ENCODE results near the gene SLC16A8. TPM values are rescaled to one million over a fixed set of nuclear protein-coding genes. Genes with fewer than 3 reads are reported as not detected.

Gene SLC16A8
- total RNA-seq, 2 experiments from 2014 or later, result 0.17 TPM; not detected in 1

DNA sequence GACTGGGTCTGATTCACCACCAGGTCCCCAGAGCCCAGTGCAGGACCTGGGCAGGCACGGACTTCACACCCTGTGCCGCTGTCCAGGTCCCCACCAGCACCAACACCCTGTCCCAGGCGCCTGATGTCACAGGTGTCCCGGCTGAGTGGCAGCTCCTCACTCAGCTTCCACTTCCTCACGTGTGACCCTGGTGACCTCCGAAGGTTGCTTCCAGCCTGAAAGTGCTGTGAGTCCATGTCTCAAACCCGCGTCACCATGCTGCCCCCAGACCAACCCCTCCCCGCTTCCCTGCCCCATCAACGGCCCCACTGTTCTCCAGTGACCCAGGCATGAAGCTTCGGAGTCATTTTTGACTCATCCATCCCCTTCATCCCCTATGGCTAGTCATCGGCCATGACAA is 52.5 kb downstream of the SLC16A8 start:
- ChIA-PET CTCF (interaction anchor here (0.8 kb wide), 1 partner anchor 21 kb away, joined by 4 read pairs; no protein-coding TSS in a partner anchor), POLR2A (no interaction called here)
- no peak for DNase-seq
- Mint-ChIP-seq H3K9me3 (no peaks in the 10 kb centered on the region), H3K4me3 (no peak overlapping the region), H3K27ac (no peak overlapping the region), H3K27me3 (no peaks in the 10 kb centered on the region), H3K36me3 (no peaks in the 10 kb centered on the region), H3K4me1 (ENCODE audit: low read depth) (no peaks in the 10 kb centered on the region)
- intact Hi-C loops (cut with micrococcal nuclease), result no loop called here

DNA sequence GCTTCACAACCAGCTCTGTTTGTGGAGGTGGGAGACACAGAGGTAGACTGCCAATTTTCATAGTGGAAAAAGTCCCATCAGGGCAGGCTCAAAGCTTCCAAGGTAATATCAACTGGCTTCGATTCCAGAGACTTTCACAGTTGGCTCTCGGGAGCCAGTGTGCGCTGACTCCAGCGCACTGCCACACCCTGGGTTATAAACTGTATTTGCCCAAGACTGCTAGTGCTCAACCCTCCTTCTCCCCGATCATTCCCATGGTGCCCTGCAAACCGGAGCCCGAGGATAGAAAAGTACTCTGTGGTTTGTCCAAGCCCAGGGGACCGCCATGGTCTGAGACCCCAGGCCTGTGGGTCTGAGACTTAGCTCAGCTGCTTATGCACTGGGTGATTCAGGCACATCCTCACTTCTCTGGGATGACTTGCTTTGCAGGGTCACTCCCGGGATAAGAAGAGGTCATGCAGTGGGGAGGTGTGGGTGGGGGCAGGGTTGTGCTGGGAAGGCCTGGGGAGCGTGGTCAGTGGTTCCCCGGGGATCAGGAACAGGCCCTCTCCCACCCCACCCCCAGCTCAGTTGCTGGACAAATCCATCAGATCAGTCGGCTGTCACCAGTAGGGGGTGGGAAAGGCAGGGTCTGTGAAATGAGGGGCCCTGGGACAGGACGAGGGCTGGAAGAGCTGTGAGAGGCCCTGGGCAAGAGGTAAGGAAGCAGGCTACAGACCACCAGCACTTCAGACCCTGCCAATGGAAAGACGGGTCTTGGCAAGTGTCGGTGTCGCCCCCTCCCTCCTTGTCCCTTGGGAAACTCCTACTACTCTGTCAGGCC is 53.5 kb downstream of the SLC16A8 start:
- no peak for DNase-seq
- H3K36me3 Mint-ChIP-seq, result no peaks in the 10 kb centered on the region
- H3K4me3 Mint-ChIP-seq, result no peak overlapping the region
- no peaks in the 10 kb centered on the region for H3K27me3 Mint-ChIP-seq
- H3K9me3 Mint-ChIP-seq, result no peaks in the 10 kb centered on the region
- H3K27ac Mint-ChIP-seq, result no peak overlapping the region
- no peaks in the 10 kb centered on the region for H3K4me1 Mint-ChIP-seq (ENCODE audit: low read depth)
- intact Hi-C loops (cut with micrococcal nuclease), result no loop called here
- POLR2A ChIA-PET, result no interaction called here
- CTCF ChIA-PET, result interaction anchor here (0.6 kb wide), 1 partner anchor 1183 kb away, joined by 7 read pairs; no protein-coding TSS in a partner anchor

- no peaks in the 10 kb centered on the region for H3K36me3 Mint-ChIP-seq
- CTCF ChIA-PET, result no interaction called here
- no peak for DNase-seq
- H3K27ac Mint-ChIP-seq, result no peak overlapping the region
- no peaks in the 10 kb centered on the region for H3K4me1 Mint-ChIP-seq (ENCODE audit: low read depth)
- no peaks in the 10 kb centered on the region for H3K9me3 Mint-ChIP-seq
- no peaks in the 10 kb centered on the region for H3K27me3 Mint-ChIP-seq
- intact Hi-C loops (cut with micrococcal nuclease), result no loop called here
- no peak overlapping the region for H3K4me3 Mint-ChIP-seq
- POLR2A ChIA-PET, result no interaction called here
These were observed 54.1 kb downstream of the SLC16A8 start for GRCh38 chr22:38029901-38030300.

- Mint-ChIP-seq H3K4me3 (no peak overlapping the region), H3K9me3 (no peaks in the 10 kb centered on the region), H3K27ac (no peak overlapping the region), H3K4me1 (ENCODE audit: low read depth) (no peaks in the 10 kb centered on the region), H3K27me3 (no peaks in the 10 kb centered on the region), H3K36me3 (no peaks in the 10 kb centered on the region)
- intact Hi-C loops (cut with micrococcal nuclease), result no loop called here
- DNase-seq, result no peak
- ChIA-PET CTCF (no interaction called here), POLR2A (no interaction called here)
These were observed 54.6 kb downstream of the SLC16A8 start for GRCh38 chr22:38029370-38029769.

DNA sequence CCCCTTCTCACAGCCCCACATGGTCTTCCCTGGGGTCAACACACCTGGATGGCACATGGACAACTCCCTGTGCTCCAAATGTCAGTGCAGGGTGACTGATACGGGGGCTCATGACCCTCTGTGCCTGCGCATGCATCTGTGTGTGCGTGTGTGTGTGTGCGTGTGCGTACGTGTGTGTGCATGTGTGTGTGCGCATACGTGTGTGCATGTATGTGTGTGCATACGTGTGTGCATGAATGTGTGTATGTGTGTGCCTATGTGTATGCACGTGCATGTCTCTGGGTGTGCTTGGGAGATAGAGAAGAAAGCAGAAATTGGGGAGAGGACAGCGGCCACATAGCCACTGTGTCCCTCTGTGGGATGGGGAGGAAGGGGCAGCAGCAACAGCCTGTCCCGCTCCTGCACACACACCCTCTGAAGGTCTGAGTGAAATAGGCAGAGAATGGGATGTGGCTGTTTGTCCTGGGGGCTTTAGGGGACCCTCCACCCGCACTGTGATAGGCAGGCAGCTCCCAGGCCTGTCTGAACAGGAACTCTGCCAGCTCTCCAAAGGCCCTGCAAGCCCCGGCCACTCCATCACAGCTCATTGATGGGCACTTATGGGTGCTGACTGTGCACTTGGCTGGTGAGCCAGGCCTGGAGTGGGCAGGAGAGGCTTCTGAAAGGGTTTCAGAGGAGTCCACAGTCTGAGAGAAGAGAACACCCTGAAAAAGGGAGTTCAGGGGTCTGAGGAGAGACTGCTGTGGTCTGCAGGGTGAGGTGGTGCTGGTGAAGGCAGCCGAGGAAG is 55.4 kb downstream of the SLC16A8 start:
- intact Hi-C loops (cut with micrococcal nuclease), result no loop called here
- H3K4me3 Mint-ChIP-seq, result no peak overlapping the region
- H3K36me3 Mint-ChIP-seq, result no peaks in the 10 kb centered on the region
- H3K27me3 Mint-ChIP-seq, result no peaks in the 10 kb centered on the region
- no peaks in the 10 kb centered on the region for H3K9me3 Mint-ChIP-seq
- DNase-seq, result no peak
- no peaks in the 10 kb centered on the region for H3K4me1 Mint-ChIP-seq (ENCODE audit: low read depth)
- POLR2A ChIA-PET, result no interaction called here
- CTCF ChIA-PET, result no interaction called here
- no peak overlapping the region for H3K27ac Mint-ChIP-seq

Other genes with a start within 250 kb of the SLC16A8 start
- gene ANKRD54, start 239.8 kb downstream of the SLC16A8 start, total RNA-seq, result 10 to 100 TPM; 16.9 to 17.5 TPM
- 100 to 1,000 TPM; 656 to 664 TPM for gene EIF3L, start 234.8 kb downstream of the SLC16A8 start, total RNA-seq
- 10 to 100 TPM; 18.4 to 19.1 TPM for gene MICALL1, start 177.9 kb downstream of the SLC16A8 start, total RNA-seq
- gene C22orf23, start 130.6 kb downstream of the SLC16A8 start, total RNA-seq, result under 1 TPM in 1 of 2 experiments, not detected in 1; 0.14 TPM
- 10 to 100 TPM; 67.7 to 74.9 TPM for gene POLR2F, start 130.5 kb downstream of the SLC16A8 start, total RNA-seq
- gene SOX10, start 99.6 kb downstream of the SLC16A8 start, total RNA-seq, result not detected
- gene PICK1, start 26.8 kb downstream of the SLC16A8 start, total RNA-seq, result 10 to 100 TPM; 16.0 to 16.5 TPM
- gene BAIAP2L2, start 26.5 kb upstream of the SLC16A8 start, total RNA-seq, result 1 to 10 TPM in 1 of 2 experiments, under 1 TPM in 1; 0.93 to 1.6 TPM
- 10 to 100 TPM; 63.7 to 69.5 TPM for gene PLA2G6, start 97.6 kb upstream of the SLC16A8 start, total RNA-seq
- 10 to 100 TPM; 15.5 to 15.9 TPM for gene MAFF, start 117.8 kb upstream of the SLC16A8 start, total RNA-seq
- gene TMEM184B, start 188.8 kb upstream of the SLC16A8 start, total RNA-seq, result 10 to 100 TPM; 24.4 to 26.6 TPM
- gene CSNK1E, start 233.2 kb upstream of the SLC16A8 start, total RNA-seq, result 100 to 1,000 TPM; 104 to 105 TPM